Liver (tissue), 9 donors: Measurements from ENCODE around the gene KCND2. TPM values are rescaled to one million over a fixed set of nuclear protein-coding genes. Genes with fewer than 3 reads are reported as not detected.

Experiments used
- DNase-seq: peaks from one replicate; pipeline ENCODE4 v3.0.0-alpha.2; 2017; ENCODE audit warnings: low spot score
- H3K27ac ChIP-seq, 2 donors: one replicate each; pipeline ENCODE4 v1.7.0; 2013; ENCODE audit warnings: inconsistent platforms in 2 of 2, low read length in 2 of 2, control low read depth in 1 of 2, low read depth in 1 of 2, mild to moderate bottlenecking in 1 of 2
- H3K27me3 ChIP-seq, 4 donors: one replicate each; pipeline versions ENCODE4 v1.6.1 to v1.7.0; 2013; ENCODE audit warnings: low read length in 3 of 4, inconsistent platforms in 1 of 4, mild to moderate bottlenecking in 1 of 4, moderate library complexity in 1 of 4; ENCODE audit not compliant: control insufficient read depth in 4 of 4, insufficient read depth in 4 of 4
- H3K36me3 ChIP-seq, 4 donors: one replicate each; pipeline versions ENCODE4 v1.6.1 to v1.7.0; 2013; ENCODE audit warnings: low read length in 3 of 4, mild to moderate bottlenecking in 3 of 4, low read depth in 1 of 4, moderate library complexity in 1 of 4; ENCODE audit not compliant: control insufficient read depth in 4 of 4, insufficient read depth in 3 of 4
- H3K4me1 ChIP-seq, 4 donors: one replicate each; pipeline versions ENCODE4 v1.6.1 to v1.7.0; 2013; ENCODE audit warnings: low read length in 3 of 4, mild to moderate bottlenecking in 3 of 4, moderate library complexity in 1 of 4; ENCODE audit not compliant: control insufficient read depth in 4 of 4, insufficient read depth in 4 of 4
- H3K4me3 ChIP-seq, 3 donors: one replicate each; pipeline versions ENCODE4 v1.6.1 to v1.7.0; 2013; ENCODE audit warnings: low read length in 3 of 3, control low read depth in 1 of 3, low read depth in 1 of 3, mild to moderate bottlenecking in 1 of 3
- H3K9ac ChIP-seq, 2 donors: one replicate each; pipeline ENCODE4 v1.7.0; 2013; ENCODE audit warnings: low read length in 2 of 2, mild to moderate bottlenecking in 2 of 2, moderate library complexity in 2 of 2, control low read depth in 1 of 2, low read depth in 1 of 2
- H3K9me3 ChIP-seq, 4 donors: one replicate each; pipeline versions ENCODE4 v1.6.1 to v1.7.0; 2013; ENCODE audit warnings: low read length in 3 of 4; ENCODE audit not compliant: control insufficient read depth in 4 of 4
- EGR1 ChIP-seq, 2 donors: IDR thresholded peaks; 2 replicates each; pipeline ENCODE4 v1.6.1; 2016 to 2018; ENCODE audit warnings: antibody characterized with exemption in 2 of 2, low read depth in 2 of 2
- FOXA1 ChIP-seq: IDR thresholded peaks from 2 replicates; pipeline ENCODE4 v1.6.1; 2016; ENCODE audit warnings: antibody characterized with exemption
- GABPA ChIP-seq, 2 donors: IDR thresholded peaks in 1 of 2; conservative IDR thresholded peaks in 1 of 2; 2 replicates each; pipeline ENCODE4 v1.6.1; 2016; ENCODE audit warnings: antibody characterized with exemption in 2 of 2, mild to moderate bottlenecking in 1 of 2, moderate library complexity in 1 of 2
- HNF4A ChIP-seq, 2 donors: conservative IDR thresholded peaks; 2 replicates each; pipeline ENCODE4 v1.6.1; 2016; ENCODE audit warnings: antibody characterized with exemption in 2 of 2, mild to moderate bottlenecking in 2 of 2
- HNF4G ChIP-seq: IDR thresholded peaks from 2 replicates; pipeline ENCODE4 v1.6.1; 2016; ENCODE audit warnings: antibody characterized with exemption
- JUND ChIP-seq, 2 donors: IDR thresholded peaks; 2 replicates each; pipeline ENCODE4 v1.6.1; 2016; ENCODE audit warnings: antibody characterized with exemption in 2 of 2
- NR2F2 ChIP-seq: IDR thresholded peaks from 2 replicates; pipeline ENCODE4 v1.6.1; 2016; ENCODE audit warnings: antibody characterized with exemption
- RXRA ChIP-seq, 2 donors: IDR thresholded peaks; 2 replicates each; pipeline ENCODE4 v1.6.1; 2017 to 2018; ENCODE audit warnings: antibody characterized with exemption in 2 of 2, mild to moderate bottlenecking in 1 of 2
- SP1 ChIP-seq: IDR thresholded peaks from 2 replicates; pipeline ENCODE4 v1.6.1; 2018; ENCODE audit warnings: antibody characterized with exemption, mild to moderate bottlenecking
- TAF1 ChIP-seq: conservative IDR thresholded peaks from 2 replicates; pipeline ENCODE4 v1.6.1; 2016; ENCODE audit warnings: antibody characterized with exemption, mild to moderate bottlenecking
- YY1 ChIP-seq: IDR thresholded peaks from 2 replicates; pipeline ENCODE4 v1.6.1; 2016; ENCODE audit warnings: antibody characterized with exemption, mild to moderate bottlenecking
- WGBS: extraction: QIAGEN DNeasy Blood & Tissue Kit; methylation state at CpG from one replicate; pipeline ENCODE4 v1.1.7; 2013; 5-methylcytosine and 5-hydroxymethylcytosine counted together
- polyA plus RNA-seq, 2 donors: library from polyadenylated mRNA; stranded (reverse) in 1 of 2; unstranded in 1 of 2; fragments of 200-250 nt in 1 of 2; fragments of >200 nt in 1 of 2; fragmentation: Nextera tagmentation in 1 of 2; extraction: Ambion mirVana in 1 of 2; gene quantifications; one replicate each; pipeline versions ENCODE4 v1.2.1 to v1.2.3, GENCODE V29; 2013 to 2015
- total RNA-seq, 2 donors: library from RNA; depleted of rRNA; stranded (reverse); fragments of >200 nt; gene quantifications; one replicate each; pipeline ENCODE4 v1.2.3, GENCODE V29; 2014
- TF ChIP-seq, protein P1 (sequence below): IDR thresholded peaks from 2 replicates; pipeline ENCODE4 v1.6.1; 2016; ENCODE audit warnings: antibody characterized with exemption
- TF ChIP-seq, protein P2 (sequence below): IDR thresholded peaks from 2 replicates; pipeline ENCODE4 v1.6.1; 2016; ENCODE audit warnings: antibody characterized with exemption
- TF ChIP-seq, protein P3 (sequence below): IDR thresholded peaks from 2 replicates; pipeline ENCODE4 v1.6.1; 2016; ENCODE audit warnings: antibody characterized with exemption
- TF ChIP-seq, protein P4 (sequence below): IDR thresholded peaks from 2 replicates; pipeline ENCODE4 v1.6.1; 2016; ENCODE audit warnings: antibody characterized with exemption, mild to moderate bottlenecking
- TF ChIP-seq, protein P5 (sequence below): fragments of 150-350 bp; IDR thresholded peaks from 2 replicates; pipeline ENCODE4 v1.5.1; 2017; ENCODE audit warnings: improper control_type of control experiment, low read depth, low read length; ENCODE audit not compliant: missing input control
- donor health status: healthy.
- donor health status: healthy.
- donor health status: healthy.
- donor health status: healthy.
- donor health status: healthy.

KCND2 gene
- total and polyA plus RNA-seq, 4 donors, result 0.02 to 0.22 (median 0.07) TPM

DNA sequence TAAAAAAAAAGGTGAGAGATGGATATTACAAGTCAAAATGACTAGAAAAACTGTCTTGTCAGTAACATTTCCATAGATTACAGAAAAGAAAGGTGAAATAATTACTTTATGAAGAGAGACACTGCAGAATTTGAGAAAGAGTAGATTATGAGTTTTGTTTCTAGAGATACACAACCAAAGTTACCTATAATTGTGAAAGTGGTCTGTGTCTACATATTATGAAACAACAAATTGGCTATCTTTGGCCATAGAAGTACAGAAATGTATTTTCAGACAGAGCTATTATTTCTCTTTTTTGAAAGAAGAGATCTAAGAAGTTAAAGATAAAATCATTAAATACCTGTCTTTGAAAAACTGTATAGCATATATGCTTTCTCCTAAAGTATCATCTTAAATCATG is 30.1 kb downstream of the KCND2 start:
- no peak for TF ChIP-seq SP1
- no peak for TF ChIP-seq EGR1 (IDR thresholded peaks at IDR 0.05; ENCODE audit: low read depth in 2 of 2)
- H3K36me3 ChIP-seq, result no peaks in the 10 kb centered on the region
- DNase-seq, result no peak
- H3K27ac ChIP-seq, result no peak overlapping the region
- no peaks in the 10 kb centered on the region for H3K4me1 ChIP-seq
- no peak overlapping the region for H3K4me3 ChIP-seq
- no peaks in the 10 kb centered on the region for H3K9me3 ChIP-seq
- H3K27me3 ChIP-seq, result no peaks in the 10 kb centered on the region
- no peak overlapping the region for H3K9ac ChIP-seq

DNA sequence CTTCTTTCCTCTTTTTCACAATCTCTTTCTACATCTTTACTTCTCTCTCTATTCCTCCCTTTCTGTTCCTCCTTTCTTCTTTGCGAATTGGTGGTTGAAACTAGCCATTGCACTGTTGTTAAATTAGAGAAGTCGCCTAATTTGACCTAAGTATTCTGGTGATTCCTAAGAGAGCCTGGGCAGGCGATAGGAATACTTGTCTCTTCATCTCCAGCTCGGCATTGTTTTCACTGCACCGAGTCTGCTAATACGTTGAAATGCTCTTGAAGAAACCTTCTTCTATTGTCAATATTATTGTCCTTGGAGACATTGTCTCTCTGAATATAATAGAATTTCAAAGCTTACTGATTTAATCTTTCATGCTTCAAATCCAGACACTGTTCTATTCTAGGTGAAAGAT is 31.7 kb downstream of the KCND2 start:
- 74% methylated on average over 6 of the region's 6 CpGs for WGBS
- TF ChIP-seq YY1, result no peak
- TF ChIP-seq HNF4G, result no peak
- no peak for TF ChIP-seq RXRA (IDR thresholded peaks at IDR 0.05)
- TF ChIP-seq SP1, result no peak
- no peak for TF ChIP-seq HNF4A (conservative IDR thresholded peaks at IDR 0.05)
- TF ChIP-seq, protein P1, sequence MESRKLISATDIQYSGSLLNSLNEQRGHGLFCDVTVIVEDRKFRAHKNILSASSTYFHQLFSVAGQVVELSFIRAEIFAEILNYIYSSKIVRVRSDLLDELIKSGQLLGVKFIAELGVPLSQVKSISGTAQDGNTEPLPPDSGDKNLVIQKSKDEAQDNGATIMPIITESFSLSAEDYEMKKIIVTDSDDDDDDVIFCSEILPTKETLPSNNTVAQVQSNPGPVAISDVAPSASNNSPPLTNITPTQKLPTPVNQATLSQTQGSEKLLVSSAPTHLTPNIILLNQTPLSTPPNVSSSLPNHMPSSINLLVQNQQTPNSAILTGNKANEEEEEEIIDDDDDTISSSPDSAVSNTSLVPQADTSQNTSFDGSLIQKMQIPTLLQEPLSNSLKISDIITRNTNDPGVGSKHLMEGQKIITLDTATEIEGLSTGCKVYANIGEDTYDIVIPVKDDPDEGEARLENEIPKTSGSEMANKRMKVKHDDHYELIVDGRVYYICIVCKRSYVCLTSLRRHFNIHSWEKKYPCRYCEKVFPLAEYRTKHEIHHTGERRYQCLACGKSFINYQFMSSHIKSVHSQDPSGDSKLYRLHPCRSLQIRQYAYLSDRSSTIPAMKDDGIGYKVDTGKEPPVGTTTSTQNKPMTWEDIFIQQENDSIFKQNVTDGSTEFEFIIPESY, result no peak
- TF ChIP-seq, protein P2, sequence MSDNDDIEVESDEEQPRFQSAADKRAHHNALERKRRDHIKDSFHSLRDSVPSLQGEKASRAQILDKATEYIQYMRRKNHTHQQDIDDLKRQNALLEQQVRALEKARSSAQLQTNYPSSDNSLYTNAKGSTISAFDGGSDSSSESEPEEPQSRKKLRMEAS, result no peak
- TF ChIP-seq GABPA (IDR thresholded peaks at IDR 0.05 in 1 of 2, conservative IDR thresholded peaks at IDR 0.05 in 1 of 2), result no peak
- no peak for TF ChIP-seq TAF1
- no peaks in the 10 kb centered on the region for H3K9me3 ChIP-seq
- H3K27ac ChIP-seq, result no peak overlapping the region
- DNase-seq, result no peak
- H3K36me3 ChIP-seq, result no peaks in the 10 kb centered on the region
- no peak overlapping the region for H3K9ac ChIP-seq
- no peaks in the 10 kb centered on the region for H3K27me3 ChIP-seq
- H3K4me3 ChIP-seq, result no peak overlapping the region
- no peaks in the 10 kb centered on the region for H3K4me1 ChIP-seq

DNA sequence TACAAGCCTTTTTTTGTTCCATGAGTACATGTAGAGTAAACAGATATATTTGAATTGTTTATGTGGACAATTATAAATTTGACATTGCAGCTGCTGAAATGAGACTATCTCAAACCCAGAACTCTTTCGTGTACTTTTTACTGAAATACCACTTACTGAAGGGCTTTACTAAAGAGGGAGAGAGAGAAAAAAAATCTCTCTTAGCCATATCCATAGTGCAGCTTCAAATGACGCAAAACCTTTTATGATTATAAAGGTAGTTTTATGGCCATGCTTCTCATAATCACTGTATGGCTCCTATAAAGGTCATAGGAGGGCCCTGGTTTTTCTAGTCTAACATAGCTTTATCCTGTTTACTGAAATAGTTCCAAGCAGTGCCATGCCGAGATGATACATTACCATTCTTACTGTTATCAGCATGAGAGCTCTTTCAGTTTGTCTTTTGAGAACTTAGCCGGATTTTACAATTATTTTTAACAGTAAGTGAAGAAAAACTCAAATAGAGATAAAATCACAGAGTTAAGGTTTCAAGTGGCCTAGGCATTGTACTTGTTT is 35.1 kb downstream of the KCND2 start:
- DNase-seq, result no peak
- no peaks in the 10 kb centered on the region for H3K27me3 ChIP-seq
- no peak overlapping the region for H3K4me3 ChIP-seq
- H3K36me3 ChIP-seq, result no peaks in the 10 kb centered on the region
- H3K27ac ChIP-seq, result no peak overlapping the region
- H3K9ac ChIP-seq, result no peak overlapping the region
- H3K9me3 ChIP-seq, result no peaks in the 10 kb centered on the region
- TF ChIP-seq, protein P1, result no peak
- TF ChIP-seq, protein P3, sequence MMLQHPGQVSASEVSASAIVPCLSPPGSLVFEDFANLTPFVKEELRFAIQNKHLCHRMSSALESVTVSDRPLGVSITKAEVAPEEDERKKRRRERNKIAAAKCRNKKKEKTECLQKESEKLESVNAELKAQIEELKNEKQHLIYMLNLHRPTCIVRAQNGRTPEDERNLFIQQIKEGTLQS, result no peak
- TF ChIP-seq YY1 (no peak), HNF4A (conservative IDR thresholded peaks at IDR 0.05) (no peak), NR2F2 (no peak), FOXA1 (no peak), HNF4G (no peak), EGR1 (IDR thresholded peaks at IDR 0.05; ENCODE audit: low read depth in 2 of 2) (no peak), TAF1 (no peak), GABPA (IDR thresholded peaks at IDR 0.05 in 1 of 2, conservative IDR thresholded peaks at IDR 0.05 in 1 of 2) (no peak), SP1 (no peak), JUND (IDR thresholded peaks at IDR 0.05) (no peak)
- TF ChIP-seq, protein P4, sequence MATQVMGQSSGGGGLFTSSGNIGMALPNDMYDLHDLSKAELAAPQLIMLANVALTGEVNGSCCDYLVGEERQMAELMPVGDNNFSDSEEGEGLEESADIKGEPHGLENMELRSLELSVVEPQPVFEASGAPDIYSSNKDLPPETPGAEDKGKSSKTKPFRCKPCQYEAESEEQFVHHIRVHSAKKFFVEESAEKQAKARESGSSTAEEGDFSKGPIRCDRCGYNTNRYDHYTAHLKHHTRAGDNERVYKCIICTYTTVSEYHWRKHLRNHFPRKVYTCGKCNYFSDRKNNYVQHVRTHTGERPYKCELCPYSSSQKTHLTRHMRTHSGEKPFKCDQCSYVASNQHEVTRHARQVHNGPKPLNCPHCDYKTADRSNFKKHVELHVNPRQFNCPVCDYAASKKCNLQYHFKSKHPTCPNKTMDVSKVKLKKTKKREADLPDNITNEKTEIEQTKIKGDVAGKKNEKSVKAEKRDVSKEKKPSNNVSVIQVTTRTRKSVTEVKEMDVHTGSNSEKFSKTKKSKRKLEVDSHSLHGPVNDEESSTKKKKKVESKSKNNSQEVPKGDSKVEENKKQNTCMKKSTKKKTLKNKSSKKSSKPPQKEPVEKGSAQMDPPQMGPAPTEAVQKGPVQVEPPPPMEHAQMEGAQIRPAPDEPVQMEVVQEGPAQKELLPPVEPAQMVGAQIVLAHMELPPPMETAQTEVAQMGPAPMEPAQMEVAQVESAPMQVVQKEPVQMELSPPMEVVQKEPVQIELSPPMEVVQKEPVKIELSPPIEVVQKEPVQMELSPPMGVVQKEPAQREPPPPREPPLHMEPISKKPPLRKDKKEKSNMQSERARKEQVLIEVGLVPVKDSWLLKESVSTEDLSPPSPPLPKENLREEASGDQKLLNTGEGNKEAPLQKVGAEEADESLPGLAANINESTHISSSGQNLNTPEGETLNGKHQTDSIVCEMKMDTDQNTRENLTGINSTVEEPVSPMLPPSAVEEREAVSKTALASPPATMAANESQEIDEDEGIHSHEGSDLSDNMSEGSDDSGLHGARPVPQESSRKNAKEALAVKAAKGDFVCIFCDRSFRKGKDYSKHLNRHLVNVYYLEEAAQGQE, result no peak
- TF ChIP-seq, protein P5, sequence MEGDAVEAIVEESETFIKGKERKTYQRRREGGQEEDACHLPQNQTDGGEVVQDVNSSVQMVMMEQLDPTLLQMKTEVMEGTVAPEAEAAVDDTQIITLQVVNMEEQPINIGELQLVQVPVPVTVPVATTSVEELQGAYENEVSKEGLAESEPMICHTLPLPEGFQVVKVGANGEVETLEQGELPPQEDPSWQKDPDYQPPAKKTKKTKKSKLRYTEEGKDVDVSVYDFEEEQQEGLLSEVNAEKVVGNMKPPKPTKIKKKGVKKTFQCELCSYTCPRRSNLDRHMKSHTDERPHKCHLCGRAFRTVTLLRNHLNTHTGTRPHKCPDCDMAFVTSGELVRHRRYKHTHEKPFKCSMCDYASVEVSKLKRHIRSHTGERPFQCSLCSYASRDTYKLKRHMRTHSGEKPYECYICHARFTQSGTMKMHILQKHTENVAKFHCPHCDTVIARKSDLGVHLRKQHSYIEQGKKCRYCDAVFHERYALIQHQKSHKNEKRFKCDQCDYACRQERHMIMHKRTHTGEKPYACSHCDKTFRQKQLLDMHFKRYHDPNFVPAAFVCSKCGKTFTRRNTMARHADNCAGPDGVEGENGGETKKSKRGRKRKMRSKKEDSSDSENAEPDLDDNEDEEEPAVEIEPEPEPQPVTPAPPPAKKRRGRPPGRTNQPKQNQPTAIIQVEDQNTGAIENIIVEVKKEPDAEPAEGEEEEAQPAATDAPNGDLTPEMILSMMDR, result no peak
- WGBS, result 38% methylated on average over 4 of the region's 4 CpGs
- H3K4me1 ChIP-seq, result no peaks in the 10 kb centered on the region
